ENCODE measurements around the gene FKBP4. TPM values are rescaled to one million over a fixed set of nuclear protein-coding genes. Genes with fewer than 3 reads are reported as not detected.

FKBP4 gene
- total RNA-seq, 2 donors from 2014 or later, result 63.1 to 274 TPM

DNA sequence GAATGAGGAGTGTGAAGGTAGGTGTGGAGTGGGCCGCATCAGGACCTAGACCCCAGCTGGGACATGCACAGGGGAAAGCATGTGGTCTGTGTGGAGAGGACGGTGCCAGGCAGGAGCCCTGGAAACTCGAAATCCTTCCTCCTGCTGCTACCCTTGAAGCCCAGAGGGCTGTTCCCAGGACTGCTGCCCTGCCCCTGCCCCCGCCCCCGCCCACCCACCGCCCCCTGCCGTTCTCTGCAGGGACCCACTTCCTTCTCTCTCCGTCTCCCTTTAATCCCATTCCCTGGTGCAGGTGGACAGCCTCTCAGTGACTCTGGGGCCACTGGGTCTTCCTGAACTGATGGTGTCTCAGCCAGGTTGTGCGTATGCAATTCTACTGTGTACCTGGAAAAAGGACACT is 25.7 kb downstream of the FKBP4 start:
- H3K36me3 ChIP-seq, result peaks cover 12% of the 10 kb centered on the region
- no peak overlapping the region for H3K27ac ChIP-seq
- no peak overlapping the region for H3K4me3 ChIP-seq
- no peaks in the 10 kb centered on the region for H3K27me3 ChIP-seq
- TF ChIP-seq, protein P1, sequence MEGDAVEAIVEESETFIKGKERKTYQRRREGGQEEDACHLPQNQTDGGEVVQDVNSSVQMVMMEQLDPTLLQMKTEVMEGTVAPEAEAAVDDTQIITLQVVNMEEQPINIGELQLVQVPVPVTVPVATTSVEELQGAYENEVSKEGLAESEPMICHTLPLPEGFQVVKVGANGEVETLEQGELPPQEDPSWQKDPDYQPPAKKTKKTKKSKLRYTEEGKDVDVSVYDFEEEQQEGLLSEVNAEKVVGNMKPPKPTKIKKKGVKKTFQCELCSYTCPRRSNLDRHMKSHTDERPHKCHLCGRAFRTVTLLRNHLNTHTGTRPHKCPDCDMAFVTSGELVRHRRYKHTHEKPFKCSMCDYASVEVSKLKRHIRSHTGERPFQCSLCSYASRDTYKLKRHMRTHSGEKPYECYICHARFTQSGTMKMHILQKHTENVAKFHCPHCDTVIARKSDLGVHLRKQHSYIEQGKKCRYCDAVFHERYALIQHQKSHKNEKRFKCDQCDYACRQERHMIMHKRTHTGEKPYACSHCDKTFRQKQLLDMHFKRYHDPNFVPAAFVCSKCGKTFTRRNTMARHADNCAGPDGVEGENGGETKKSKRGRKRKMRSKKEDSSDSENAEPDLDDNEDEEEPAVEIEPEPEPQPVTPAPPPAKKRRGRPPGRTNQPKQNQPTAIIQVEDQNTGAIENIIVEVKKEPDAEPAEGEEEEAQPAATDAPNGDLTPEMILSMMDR (IDR thresholded peaks at IDR 0.05), result no peak
- no peaks in the 10 kb centered on the region for H3K4me1 ChIP-seq
- no peak for DNase-seq
- no peaks in the 10 kb centered on the region for H3K9me3 ChIP-seq
- intact Hi-C loops (cut with DNase I), result no loop called here
- no peak overlapping the region for H3K9ac ChIP-seq (ENCODE audit: low read depth in 2 of 2, low read length in 2 of 2)

DNA sequence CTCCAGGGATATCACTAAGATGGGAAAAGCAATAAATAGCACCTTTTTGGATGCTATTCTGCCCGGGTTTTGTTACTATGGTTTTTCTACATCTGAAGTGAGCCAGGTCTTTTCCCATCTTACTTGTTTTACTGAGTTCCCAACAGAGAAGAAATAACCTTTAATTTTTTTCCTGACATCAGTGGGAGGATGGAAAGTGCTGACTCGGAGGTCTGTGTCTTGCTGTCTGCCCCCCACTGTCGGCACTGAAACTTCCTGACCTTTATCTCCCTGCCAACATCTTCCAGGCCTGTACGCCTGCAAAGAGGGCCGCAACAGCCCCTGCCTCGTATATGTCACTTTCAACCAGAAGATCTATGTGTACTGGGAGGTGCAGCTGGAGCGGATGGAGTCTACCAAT is 28.7 kb downstream of the FKBP4 start:
- Histone ChIP-seq H3K27me3 (no peaks in the 10 kb centered on the region), H3K9ac (ENCODE audit: low read depth in 2 of 2, low read length in 2 of 2) (no peak overlapping the region), H3K27ac (no peak overlapping the region), H3K9me3 (no peaks in the 10 kb centered on the region), H3K4me3 (no peak overlapping the region), H3K4me1 (no peaks in the 10 kb centered on the region), H3K36me3 (peaks cover 12% of the 10 kb centered on the region)
- TF ChIP-seq, protein P1 (IDR thresholded peaks at IDR 0.05), result no peak
- no peak for DNase-seq
- intact Hi-C loops (cut with DNase I), result no loop called here

DNA sequence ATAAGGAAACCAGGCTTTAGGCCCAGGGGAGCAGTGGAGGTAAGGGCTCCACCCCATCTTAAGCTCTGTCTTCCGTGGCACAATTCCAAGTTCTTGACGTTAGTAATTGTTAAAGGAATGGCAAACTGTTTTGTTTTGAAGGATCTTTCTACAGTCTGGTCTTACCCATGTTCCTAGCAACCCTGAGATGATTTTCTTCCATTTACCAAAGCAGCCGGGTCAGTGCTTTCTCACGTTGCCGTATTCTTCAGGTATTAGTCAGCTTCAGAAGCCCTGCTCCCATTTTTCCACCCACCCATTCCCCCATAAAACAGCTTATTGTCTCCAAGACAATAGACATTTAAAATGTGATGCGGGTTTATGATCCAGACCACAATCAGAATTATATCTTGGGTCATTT is 29.8 kb downstream of the FKBP4 start:
- no peak overlapping the region for H3K4me3 ChIP-seq
- H3K9ac ChIP-seq (ENCODE audit: low read depth in 2 of 2, low read length in 2 of 2), result no peak overlapping the region
- TF ChIP-seq, protein P1 (IDR thresholded peaks at IDR 0.05), result no peak
- DNase-seq, result no peak
- peaks cover 12% of the 10 kb centered on the region for H3K36me3 ChIP-seq
- H3K27ac ChIP-seq, result no peak overlapping the region
- no peaks in the 10 kb centered on the region for H3K27me3 ChIP-seq
- H3K4me1 ChIP-seq, result no peaks in the 10 kb centered on the region
- no peaks in the 10 kb centered on the region for H3K9me3 ChIP-seq
- intact Hi-C loops (cut with DNase I), result no loop called here

DNA sequence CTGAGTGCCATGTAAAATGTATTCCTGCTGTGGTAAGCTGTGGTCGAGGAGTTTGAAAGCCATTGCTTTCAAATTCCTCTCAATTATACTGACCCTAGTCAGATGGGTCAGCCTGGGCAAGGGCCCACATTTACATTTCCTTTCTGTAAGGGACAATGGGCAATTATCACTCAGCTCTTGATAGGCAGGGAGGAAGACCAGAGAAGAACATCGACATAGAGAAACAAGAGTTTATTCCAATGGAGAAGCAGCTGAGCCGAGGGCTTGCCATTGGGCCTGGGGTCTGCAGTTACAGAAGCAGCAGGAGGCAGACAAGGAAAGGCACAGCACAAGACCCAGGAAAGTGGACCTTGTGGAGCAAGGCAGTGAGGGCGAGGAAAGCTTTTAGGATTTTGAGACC is 30.4 kb downstream of the FKBP4 start:
- Histone ChIP-seq H3K27me3 (no peaks in the 10 kb centered on the region), H3K36me3 (peaks cover 12% of the 10 kb centered on the region), H3K9ac (ENCODE audit: low read depth in 2 of 2, low read length in 2 of 2) (no peak overlapping the region), H3K9me3 (no peaks in the 10 kb centered on the region), H3K4me1 (no peaks in the 10 kb centered on the region), H3K4me3 (no peak overlapping the region), H3K27ac (no peak overlapping the region)
- intact Hi-C loops (cut with DNase I), result no loop called here
- TF ChIP-seq, protein P1 (IDR thresholded peaks at IDR 0.05), result no peak
- DNase-seq, result no peak

DNA sequence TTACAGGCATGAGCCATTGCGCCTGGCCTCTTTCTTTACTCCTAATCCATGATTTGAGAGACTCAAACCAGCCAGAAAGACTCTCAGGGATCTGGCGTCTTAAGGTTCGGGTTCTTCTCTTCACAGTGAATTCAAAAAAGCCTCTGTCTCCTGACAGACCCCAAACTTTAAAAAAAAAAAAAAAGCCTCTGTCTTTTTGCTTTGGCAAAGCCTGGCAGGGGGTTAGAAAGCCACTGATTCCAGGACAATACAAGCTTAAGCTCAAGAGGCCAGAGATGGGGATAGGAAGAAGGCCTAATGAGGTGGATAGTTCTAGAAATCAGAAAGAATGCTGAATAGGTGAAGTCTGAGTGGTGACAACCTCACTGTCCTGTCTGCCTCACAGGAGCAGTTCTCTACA is 31.3 kb downstream of the FKBP4 start:
- Histone ChIP-seq H3K9me3 (no peaks in the 10 kb centered on the region), H3K9ac (ENCODE audit: low read depth in 2 of 2, low read length in 2 of 2) (no peak overlapping the region), H3K4me3 (no peak overlapping the region), H3K27me3 (no peaks in the 10 kb centered on the region), H3K36me3 (peaks cover 12% of the 10 kb centered on the region), H3K4me1 (no peaks in the 10 kb centered on the region), H3K27ac (no peak overlapping the region)
- TF ChIP-seq, protein P1 (IDR thresholded peaks at IDR 0.05), result no peak
- no peak for DNase-seq
- intact Hi-C loops (cut with DNase I), result no loop called here
